HG02884 (cell line): Measurements from ENCODE around the gene INSIG1.

Source experiments
- ATAC-seq: cut with Tn5 transposase; IDR thresholded peaks from one replicate; pipeline ENCODE4 v1.9.1; 2021; ENCODE audit warnings: mild to moderate bottlenecking, moderate library complexity; ENCODE audit not compliant: unreplicated experiment

INSIG1 gene

GRCh38 chr7:155299535-155300202, 2.0 kb downstream of the INSIG1 start:
- ATAC-seq: no peak

GRCh38 chr7:155300641-155301452, 3.2 kb downstream of the INSIG1 start:
- ATAC-seq: no peak

- no peak for ATAC-seq
Observed at GRCh38 chr7:155303039-155303593, 5.4 kb downstream of the INSIG1 start.

GRCh38 chr7:155303897-155304296, 6.2 kb downstream of the INSIG1 start:
- no peak for ATAC-seq

GRCh38 chr7:155305231-155305904, 7.7 kb downstream of the INSIG1 start:
- ATAC-seq: no peak

GRCh38 chr7:155306673-155307470, 9.2 kb downstream of the INSIG1 start:
- ATAC-seq: no peak

GRCh38 chr7:155308330-155309020, 10.8 kb downstream of the INSIG1 start:
- ATAC-seq: no peak

- ATAC-seq: no peak
Observed at GRCh38 chr7:155309021-155309338, 11.3 kb downstream of the INSIG1 start.

- no peak for ATAC-seq
Observed at GRCh38 chr7:155310425-155311114, 12.9 kb downstream of the INSIG1 start.

- ATAC-seq: no peak
Observed at GRCh38 chr7:155311826-155312537, 14.3 kb downstream of the INSIG1 start.

- no peak for ATAC-seq
Observed at GRCh38 chr7:155312633-155313032, 15.0 kb downstream of the INSIG1 start.

GRCh38 chr7:155313096-155313495, 15.4 kb downstream of the INSIG1 start:
- no peak for ATAC-seq

- ATAC-seq: no peak
Observed at GRCh38 chr7:155315977-155316376, 18.3 kb downstream of the INSIG1 start.

GRCh38 chr7:155316427-155317113, 18.9 kb downstream of the INSIG1 start:
- ATAC-seq: no peak

- no peak for ATAC-seq
Observed at GRCh38 chr7:155317114-155317434, 19.4 kb downstream of the INSIG1 start.

GRCh38 chr7:155318245-155318644, 20.6 kb downstream of the INSIG1 start:
- ATAC-seq: no peak

- ATAC-seq: no peak
Observed at GRCh38 chr7:155322530-155322929, 24.9 kb downstream of the INSIG1 start.

GRCh38 chr7:155323001-155323638, 25.4 kb downstream of the INSIG1 start:
- no peak for ATAC-seq
